OCI-LY1 (cell line): Measurements from ENCODE around the gene UBR4.

ENCODE experiments used
- CTCF ChIP-seq: fragments of 200-600 bp; sonication (generic), shearing (Covaris generic); IDR thresholded peaks from 2 replicates; pipeline ENCODE4 v1.5.1; 2017; ENCODE audit warnings: mild to moderate bottlenecking, antibody characterized with exemption, low read length, moderate library complexity, mixed read lengths
- EZH2 ChIP-seq: fragments of 200-600 bp; sonication (generic), shearing (Covaris generic); IDR thresholded peaks from 2 replicates; pipeline ENCODE4 v1.8.0; 2017; ENCODE audit warnings: borderline replicate concordance, mixed run types, mild to moderate bottlenecking, antibody characterized with exemption, low read length, moderate library complexity, mixed read lengths

GRCh38 chr1:19113697-19114092 lies 96.4 kb downstream of the UBR4 start:
- TF ChIP-seq CTCF (peak; percentile 60), EZH2 (no peak)
